Neural cell (in vitro differentiated cells): ENCODE data around the gene MAP3K14.

Source experiments
- CTCF ChIP-seq: fragments of 450-650 bp; IDR thresholded peaks from 2 replicates; pipeline ENCODE4 v1.5.1; 2014; ENCODE audit warnings: antibody characterized with exemption, mild to moderate bottlenecking, moderate library complexity; ENCODE audit not compliant: poor library complexity, severe bottlenecking
- EZH2 ChIP-seq: fragments of 200-600, 300-800 bp; shearing (Covaris generic), sonication (generic); IDR thresholded peaks from 2 replicates; pipeline ENCODE4 v1.6.1; 2014; ENCODE audit warnings: antibody characterized with exemption, low read length, borderline replicate concordance, mild to moderate bottlenecking; ENCODE audit not compliant: insufficient read depth, poor library complexity, severe bottlenecking
- POLR2AphosphoS5 ChIP-seq: IDR thresholded peaks from 2 replicates; pipeline ENCODE4 v1.6.1; 2012
- RAD21 ChIP-seq: fragments of 450-650 bp; conservative IDR thresholded peaks from 2 replicates; pipeline ENCODE4 v1.6.1; 2014; ENCODE audit warnings: antibody characterized with exemption, mild to moderate bottlenecking, moderate library complexity
- SMC3 ChIP-seq: fragments of 450-650 bp; conservative IDR thresholded peaks from 2 replicates; pipeline ENCODE4 v1.6.1; 2014; ENCODE audit warnings: antibody characterized with exemption, mild to moderate bottlenecking, moderate library complexity; ENCODE audit not compliant: poor library complexity
- TAF1 ChIP-seq: IDR thresholded peaks from 2 replicates; pipeline ENCODE4 v1.6.1; 2012; ENCODE audit warnings: low read depth
- TF ChIP-seq, protein P1 (sequence below): IDR thresholded peaks from 2 replicates; pipeline ENCODE4 v1.6.1; 2012; ENCODE audit warnings: borderline replicate concordance

DNA sequence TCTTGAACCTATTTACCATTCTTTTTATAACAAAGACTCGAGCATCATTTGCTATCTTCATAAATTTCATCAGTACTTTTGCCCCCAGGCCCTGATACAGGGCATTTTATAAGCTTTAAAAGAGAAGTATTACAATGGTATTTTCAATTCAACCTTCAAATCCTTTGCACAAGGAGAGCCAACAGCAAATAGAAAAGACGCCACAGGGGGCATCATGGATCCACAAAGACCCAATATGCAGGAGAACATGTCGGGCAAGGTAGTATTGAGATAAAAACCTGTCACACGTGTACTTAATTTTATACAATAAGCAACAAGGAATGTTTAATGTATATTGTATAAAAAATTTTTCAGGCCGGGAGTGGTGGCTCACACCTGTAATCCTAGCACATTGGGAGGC lies 10.2 kb downstream of the MAP3K14 start:
- no peak for TF ChIP-seq CTCF
- TF ChIP-seq EZH2 = no peak
- TF ChIP-seq, protein P1, sequence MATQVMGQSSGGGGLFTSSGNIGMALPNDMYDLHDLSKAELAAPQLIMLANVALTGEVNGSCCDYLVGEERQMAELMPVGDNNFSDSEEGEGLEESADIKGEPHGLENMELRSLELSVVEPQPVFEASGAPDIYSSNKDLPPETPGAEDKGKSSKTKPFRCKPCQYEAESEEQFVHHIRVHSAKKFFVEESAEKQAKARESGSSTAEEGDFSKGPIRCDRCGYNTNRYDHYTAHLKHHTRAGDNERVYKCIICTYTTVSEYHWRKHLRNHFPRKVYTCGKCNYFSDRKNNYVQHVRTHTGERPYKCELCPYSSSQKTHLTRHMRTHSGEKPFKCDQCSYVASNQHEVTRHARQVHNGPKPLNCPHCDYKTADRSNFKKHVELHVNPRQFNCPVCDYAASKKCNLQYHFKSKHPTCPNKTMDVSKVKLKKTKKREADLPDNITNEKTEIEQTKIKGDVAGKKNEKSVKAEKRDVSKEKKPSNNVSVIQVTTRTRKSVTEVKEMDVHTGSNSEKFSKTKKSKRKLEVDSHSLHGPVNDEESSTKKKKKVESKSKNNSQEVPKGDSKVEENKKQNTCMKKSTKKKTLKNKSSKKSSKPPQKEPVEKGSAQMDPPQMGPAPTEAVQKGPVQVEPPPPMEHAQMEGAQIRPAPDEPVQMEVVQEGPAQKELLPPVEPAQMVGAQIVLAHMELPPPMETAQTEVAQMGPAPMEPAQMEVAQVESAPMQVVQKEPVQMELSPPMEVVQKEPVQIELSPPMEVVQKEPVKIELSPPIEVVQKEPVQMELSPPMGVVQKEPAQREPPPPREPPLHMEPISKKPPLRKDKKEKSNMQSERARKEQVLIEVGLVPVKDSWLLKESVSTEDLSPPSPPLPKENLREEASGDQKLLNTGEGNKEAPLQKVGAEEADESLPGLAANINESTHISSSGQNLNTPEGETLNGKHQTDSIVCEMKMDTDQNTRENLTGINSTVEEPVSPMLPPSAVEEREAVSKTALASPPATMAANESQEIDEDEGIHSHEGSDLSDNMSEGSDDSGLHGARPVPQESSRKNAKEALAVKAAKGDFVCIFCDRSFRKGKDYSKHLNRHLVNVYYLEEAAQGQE = no peak
- no peak for TF ChIP-seq TAF1
- TF ChIP-seq RAD21 = no peak
- no peak for TF ChIP-seq POLR2AphosphoS5
- no peak for TF ChIP-seq SMC3
